HFFc6 (cell line): Measurements from ENCODE around the gene MUSK. TPM values are rescaled to one million over a fixed set of nuclear protein-coding genes. Genes with fewer than 3 reads are reported as not detected.

Experiments used
- DNase-seq: peaks from one replicate; pipeline ENCODE4 v3.0.0-alpha.2; 2018
- H3K27ac Mint-ChIP-seq: 2 replicates; pipeline ENCODE4 v1.8.0; 2020; ENCODE audit warnings: mild to moderate bottlenecking, mixed read lengths
- H3K27me3 Mint-ChIP-seq: 2 replicates; pipeline ENCODE4 v1.8.0; 2021; ENCODE audit warnings: mild to moderate bottlenecking, moderate library complexity, mixed read lengths; ENCODE audit not compliant: insufficient read depth
- H3K36me3 Mint-ChIP-seq: 2 replicates; pipeline ENCODE4 v1.8.0; 2021; ENCODE audit warnings: low read depth, mixed read lengths
- H3K4me1 Mint-ChIP-seq: 2 replicates; pipeline ENCODE4 v1.8.0; 2020; ENCODE audit warnings: low read depth, mixed read lengths
- H3K4me3 Mint-ChIP-seq: 2 replicates; pipeline ENCODE4 v1.8.0; 2020; ENCODE audit warnings: mild to moderate bottlenecking, moderate library complexity, mixed read lengths
- H3K9me3 Mint-ChIP-seq: 2 replicates; pipeline ENCODE4 v1.8.0; 2020; ENCODE audit warnings: mild to moderate bottlenecking, mixed read lengths
- total RNA-seq, 6 experiments: library from RNA; stranded (reverse); fragmentation: NEBNext Ultra II Directional; extraction: Animal tissue kit (Norgen Biotek cat#: 25700); gene quantifications; 2 replicates in 1 of 6; 3 replicates in 5 of 6; pipeline ENCODE4 v1.2.3, GENCODE V29; 2021
- TF ChIP-seq, protein P1 (sequence below): fragments of 200-600 bp; sonication (generic); IDR thresholded peaks from 2 replicates; pipeline ENCODE4 v1.5.0; 2021; ENCODE audit warnings: antibody characterized with exemption, mild to moderate bottlenecking

Gene MUSK
- total RNA-seq, 6 experiments from 2014 or later = 0.11 to 0.23 (median 0.14) TPM; not detected in 2

DNA sequence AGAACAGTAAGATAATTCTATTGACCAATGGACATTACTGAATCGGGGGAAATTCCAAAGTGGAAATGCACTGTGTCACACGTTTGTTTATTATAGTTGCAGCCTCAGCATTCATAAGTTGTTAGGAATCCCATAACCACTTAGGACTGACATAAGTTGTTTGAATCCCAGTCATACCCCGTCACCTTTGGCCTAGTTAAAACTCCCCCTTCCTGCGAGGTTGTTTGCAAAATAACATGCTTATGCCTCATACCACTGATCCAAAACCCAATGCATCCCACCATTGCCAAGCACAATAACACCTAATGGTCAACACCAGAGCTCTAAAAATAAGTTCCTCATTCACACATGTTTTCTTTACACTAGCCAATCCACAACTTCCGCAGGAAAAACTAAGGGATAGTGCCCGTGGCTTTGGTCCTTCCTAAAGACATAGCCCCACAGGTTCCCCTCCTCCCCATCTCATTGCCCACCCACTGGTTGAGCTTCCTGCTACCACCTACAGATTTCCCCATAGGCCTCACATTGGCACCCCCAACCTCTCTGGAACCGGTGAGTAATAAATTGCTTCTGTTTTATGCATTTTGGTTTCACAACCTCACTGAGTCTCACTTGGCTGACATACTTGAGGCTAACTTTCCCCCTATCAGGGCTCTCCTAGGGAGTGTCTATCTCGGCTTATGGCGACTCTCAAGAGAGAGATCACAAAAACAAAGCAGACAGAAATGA lies 42.3 kb upstream of the MUSK start:
- Mint-ChIP-seq H3K27me3 (no peaks in the 10 kb centered on the region), H3K4me1 (peaks cover 31% of the 10 kb centered on the region), H3K4me3 (peak overlapping the region; percentile 41), H3K36me3 (no peaks in the 10 kb centered on the region), H3K9me3 (no peaks in the 10 kb centered on the region; the same call in 1 of the 2 replicates), H3K27ac (peak overlapping the region; percentile 85)
- peak; percentile 82 for DNase-seq
- TF ChIP-seq, protein P1, sequence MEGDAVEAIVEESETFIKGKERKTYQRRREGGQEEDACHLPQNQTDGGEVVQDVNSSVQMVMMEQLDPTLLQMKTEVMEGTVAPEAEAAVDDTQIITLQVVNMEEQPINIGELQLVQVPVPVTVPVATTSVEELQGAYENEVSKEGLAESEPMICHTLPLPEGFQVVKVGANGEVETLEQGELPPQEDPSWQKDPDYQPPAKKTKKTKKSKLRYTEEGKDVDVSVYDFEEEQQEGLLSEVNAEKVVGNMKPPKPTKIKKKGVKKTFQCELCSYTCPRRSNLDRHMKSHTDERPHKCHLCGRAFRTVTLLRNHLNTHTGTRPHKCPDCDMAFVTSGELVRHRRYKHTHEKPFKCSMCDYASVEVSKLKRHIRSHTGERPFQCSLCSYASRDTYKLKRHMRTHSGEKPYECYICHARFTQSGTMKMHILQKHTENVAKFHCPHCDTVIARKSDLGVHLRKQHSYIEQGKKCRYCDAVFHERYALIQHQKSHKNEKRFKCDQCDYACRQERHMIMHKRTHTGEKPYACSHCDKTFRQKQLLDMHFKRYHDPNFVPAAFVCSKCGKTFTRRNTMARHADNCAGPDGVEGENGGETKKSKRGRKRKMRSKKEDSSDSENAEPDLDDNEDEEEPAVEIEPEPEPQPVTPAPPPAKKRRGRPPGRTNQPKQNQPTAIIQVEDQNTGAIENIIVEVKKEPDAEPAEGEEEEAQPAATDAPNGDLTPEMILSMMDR = no peak

DNA sequence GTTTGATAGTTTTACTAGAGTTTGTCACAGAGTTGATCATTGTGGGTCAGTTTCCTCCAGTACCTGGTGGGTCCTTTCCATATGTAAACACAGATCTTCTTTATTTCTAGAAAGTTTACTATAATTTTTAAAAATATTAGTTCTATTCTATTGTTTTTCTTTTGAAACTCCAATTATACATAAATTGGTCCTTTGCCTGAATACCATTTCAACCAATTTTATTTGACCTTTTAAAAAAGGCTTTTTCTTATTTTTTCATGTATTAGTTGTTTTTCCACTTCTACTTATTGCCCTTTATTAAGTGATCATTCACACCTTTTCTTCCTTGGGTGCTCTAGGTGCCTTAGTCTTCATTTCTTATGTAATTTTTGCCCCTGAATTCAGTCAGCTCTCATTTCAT lies 33.0 kb upstream of the MUSK start:
- H3K27me3 Mint-ChIP-seq = no peaks in the 10 kb centered on the region
- DNase-seq = no peak
- TF ChIP-seq, protein P1 = no peak
- peaks cover 32% of the 10 kb centered on the region for H3K36me3 Mint-ChIP-seq
- H3K4me1 Mint-ChIP-seq = peaks cover 25% of the 10 kb centered on the region
- H3K9me3 Mint-ChIP-seq = peaks cover 37% of the 10 kb centered on the region
- H3K4me3 Mint-ChIP-seq = no peak overlapping the region
- no peak overlapping the region for H3K27ac Mint-ChIP-seq

DNA sequence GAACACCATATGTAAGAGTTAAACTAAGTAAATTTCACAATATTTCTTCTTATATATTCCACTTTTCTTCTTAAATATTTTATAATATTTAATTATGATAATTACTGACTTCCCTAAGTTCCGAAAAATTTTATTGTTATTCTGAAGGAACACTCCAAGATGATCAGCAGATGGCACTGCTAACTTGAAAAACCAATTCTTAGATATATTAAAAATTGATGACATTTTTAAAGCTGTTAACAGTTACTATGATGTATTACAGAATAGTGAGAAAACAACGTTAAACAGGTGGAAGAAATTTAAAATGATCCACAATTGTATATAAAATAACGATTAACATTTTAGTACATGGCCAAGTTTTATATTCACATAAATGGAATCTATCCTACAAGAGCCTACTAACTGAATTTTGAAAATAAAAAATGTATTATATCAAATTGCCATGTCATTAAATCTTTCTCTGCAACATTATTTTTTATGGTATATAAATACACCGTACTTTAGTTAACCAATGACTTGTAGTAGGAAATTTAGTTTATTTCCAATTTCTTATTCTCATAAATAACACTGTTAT lies 30.1 kb upstream of the MUSK start:
- Mint-ChIP-seq H3K27me3 (no peaks in the 10 kb centered on the region), H3K27ac (no peak overlapping the region), H3K4me3 (no peak overlapping the region), H3K4me1 (peaks cover 38% of the 10 kb centered on the region), H3K9me3 (peaks cover 33% of the 10 kb centered on the region), H3K36me3 (peaks cover 30% of the 10 kb centered on the region)
- TF ChIP-seq, protein P1 = peak; percentile 82
- DNase-seq = peak; percentile 36

DNA sequence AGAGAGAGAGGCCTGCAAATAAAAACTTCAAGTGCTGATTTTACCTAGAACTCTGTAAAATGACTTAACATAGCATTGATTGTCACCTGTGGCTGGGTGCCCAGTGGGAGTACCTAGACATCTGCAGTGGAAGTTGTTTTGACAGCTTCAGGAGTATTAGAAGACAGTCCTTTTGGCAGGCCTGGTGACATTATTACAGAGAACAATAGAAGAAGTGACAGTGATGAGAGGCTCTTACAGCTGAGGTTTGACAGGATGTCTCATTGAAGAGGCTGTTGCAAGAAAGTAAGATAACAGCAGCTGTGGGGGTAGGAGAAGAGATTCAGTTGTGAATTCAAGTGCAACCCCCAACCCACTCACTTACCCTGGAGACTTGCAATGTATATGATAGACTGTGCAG lies 27.9 kb upstream of the MUSK start:
- Mint-ChIP-seq H3K36me3 (peaks cover 26% of the 10 kb centered on the region), H3K27me3 (no peaks in the 10 kb centered on the region), H3K4me3 (no peak overlapping the region; the same call in 1 of the 2 replicates), H3K27ac (peak overlapping the region; percentile 58), H3K4me1 (peaks cover 38% of the 10 kb centered on the region), H3K9me3 (peaks cover 20% of the 10 kb centered on the region)
- TF ChIP-seq, protein P1 = no peak
- DNase-seq = no peak

DNA sequence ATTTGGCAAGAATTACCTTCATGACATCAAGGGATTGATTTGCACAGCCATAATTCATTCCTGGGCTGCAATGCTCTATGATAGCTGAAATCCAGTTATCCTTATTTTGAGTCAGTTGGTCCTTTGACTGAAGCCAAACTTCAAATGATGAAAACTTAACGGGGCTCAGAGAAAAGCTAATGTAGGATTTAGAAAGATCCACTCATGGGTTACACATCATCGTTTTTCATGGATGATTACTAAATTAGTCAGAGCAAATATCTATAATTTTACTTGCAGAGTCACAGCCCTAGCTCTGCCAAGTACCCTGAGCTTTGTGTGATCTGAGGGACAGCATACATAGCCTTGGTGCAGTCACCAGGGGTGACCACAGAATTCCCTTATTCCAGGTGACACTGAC lies 27.3 kb upstream of the MUSK start:
- Mint-ChIP-seq H3K4me3 (no peak overlapping the region), H3K36me3 (peaks cover 20% of the 10 kb centered on the region), H3K27me3 (no peaks in the 10 kb centered on the region), H3K4me1 (peaks cover 38% of the 10 kb centered on the region), H3K9me3 (peaks cover 15% of the 10 kb centered on the region), H3K27ac (peak overlapping the region; percentile 49)
- TF ChIP-seq, protein P1 = no peak
- DNase-seq = no peak
